Measurements from ENCODE around the gene C13orf46. TPM values are rescaled to one million over a fixed set of nuclear protein-coding genes. Genes with fewer than 3 reads are reported as not detected.

C13orf46 gene
- total RNA-seq, 1 donor from 2014 or later: 4.1 TPM

GRCh38 chr13:113956571-113956970, 17.3 kb downstream of the C13orf46 start:
- intact Hi-C loops (cut with micrococcal nuclease): no loop called here

DNA sequence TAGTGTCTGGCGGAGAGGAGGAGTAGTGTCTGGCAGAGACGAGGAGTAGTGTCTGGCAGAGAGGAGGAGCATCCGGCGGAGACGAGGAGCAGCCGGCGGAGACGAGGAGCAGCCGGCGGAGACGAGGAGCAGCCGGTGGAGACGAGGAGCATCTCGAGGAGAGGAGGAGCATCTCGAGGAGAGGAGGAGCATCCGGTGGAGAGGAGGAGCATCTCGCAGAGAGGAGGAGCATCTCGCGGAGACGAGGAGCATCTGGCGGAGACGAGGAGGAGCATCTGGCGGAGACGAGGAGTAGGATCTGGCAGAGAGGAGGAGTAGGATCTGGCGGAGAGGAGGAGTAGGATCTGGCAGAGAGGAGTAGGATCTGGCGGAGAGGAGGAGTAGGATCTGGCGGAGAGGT, 18.2 kb downstream of the C13orf46 start:
- intact Hi-C loops (cut with micrococcal nuclease): no loop called here

DNA sequence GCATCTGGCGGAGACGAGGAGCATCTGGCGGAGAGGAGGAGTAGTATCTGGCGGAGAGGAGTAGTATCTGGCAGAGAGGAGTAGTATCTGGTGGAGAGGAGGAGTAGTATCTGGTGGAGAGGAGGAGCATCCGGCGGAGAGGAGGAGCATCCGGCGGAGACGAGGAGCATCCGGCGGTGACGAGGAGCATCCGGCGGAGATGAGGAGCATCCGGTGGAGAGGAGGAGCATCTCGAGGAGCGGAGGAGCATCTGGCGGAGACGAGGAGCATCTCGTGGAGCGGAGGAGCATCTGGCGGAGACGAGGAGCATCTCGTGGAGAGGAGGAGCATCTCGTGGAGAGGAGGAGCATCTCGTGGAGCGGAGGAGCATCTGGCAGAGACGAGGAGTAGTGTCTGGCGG, 18.6 kb downstream of the C13orf46 start:
- intact Hi-C loops (cut with micrococcal nuclease): no loop called here

DNA sequence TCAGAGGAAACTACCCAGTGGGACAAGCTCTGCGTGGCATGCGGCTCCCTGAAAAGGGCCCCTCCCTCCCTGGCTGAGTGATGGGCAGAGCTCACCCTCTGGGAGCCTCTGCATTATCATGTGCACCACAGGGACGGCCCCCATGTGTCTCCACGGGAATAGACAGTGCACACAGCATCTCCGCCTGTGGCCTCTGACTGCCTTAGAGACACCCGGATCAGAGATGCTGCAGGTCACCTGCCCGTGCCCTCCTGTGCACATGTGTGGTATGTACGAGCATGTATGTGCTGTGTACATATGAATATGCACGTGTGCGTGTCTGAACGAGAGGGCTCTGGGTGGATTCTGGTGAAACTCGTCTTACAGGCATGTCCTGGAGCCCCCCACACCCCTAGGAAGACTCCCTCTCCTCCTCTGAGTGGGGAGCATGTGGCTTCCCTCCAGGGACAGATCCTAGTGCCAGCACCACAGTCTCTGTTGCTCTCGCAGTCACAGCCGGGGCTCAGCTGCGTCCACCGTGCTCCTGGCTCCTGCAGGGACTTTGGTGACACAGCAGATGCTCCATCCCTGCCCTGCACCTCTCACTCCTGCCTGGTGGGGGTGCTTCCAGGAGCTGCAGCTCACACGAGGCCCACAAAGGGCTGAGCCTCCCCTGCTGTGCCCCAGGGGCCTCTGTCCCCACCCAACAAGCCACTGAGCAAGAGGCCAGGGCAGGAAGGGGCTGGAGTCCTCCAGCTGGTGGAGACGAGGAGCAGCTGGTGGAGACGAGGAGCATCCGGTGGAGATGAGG, 19.6 kb downstream of the C13orf46 start:
- intact Hi-C loops (cut with micrococcal nuclease): no loop called here

- intact Hi-C loops (cut with micrococcal nuclease): no loop called here
These were observed 20.3 kb downstream of the C13orf46 start for GRCh38 chr13:113953561-113953960.

DNA sequence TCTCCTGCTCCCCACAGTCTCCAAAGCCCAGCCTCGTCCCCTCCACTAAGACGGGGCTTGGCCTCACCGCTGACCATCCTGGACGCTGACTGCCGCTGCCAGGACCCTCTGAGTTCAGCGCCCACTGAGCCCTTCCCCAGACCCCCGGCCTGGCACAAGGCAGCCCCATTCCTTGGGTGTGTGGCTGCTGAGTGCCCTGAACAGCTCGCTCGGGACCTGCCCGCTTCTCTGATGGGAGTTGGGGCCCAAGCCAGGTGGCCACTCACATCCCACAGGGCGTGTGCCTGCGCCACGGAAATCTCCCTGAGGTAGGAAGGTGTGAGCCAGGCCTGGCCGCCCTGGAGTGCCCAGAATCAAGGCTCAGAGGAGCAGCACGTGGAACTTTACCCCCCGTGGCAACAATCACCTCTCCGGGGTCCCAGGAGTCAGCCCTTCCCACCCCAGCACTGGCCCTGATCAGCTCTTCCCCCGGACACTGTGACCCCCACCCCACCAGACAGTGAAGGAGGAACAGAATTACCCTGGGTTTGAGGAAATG, 20.8 kb downstream of the C13orf46 start:
- intact Hi-C loops (cut with micrococcal nuclease): no loop called here

GRCh38 chr13:113952151-113952982, 21.5 kb downstream of the C13orf46 start:
- intact Hi-C loops (cut with micrococcal nuclease): no loop called here

DNA sequence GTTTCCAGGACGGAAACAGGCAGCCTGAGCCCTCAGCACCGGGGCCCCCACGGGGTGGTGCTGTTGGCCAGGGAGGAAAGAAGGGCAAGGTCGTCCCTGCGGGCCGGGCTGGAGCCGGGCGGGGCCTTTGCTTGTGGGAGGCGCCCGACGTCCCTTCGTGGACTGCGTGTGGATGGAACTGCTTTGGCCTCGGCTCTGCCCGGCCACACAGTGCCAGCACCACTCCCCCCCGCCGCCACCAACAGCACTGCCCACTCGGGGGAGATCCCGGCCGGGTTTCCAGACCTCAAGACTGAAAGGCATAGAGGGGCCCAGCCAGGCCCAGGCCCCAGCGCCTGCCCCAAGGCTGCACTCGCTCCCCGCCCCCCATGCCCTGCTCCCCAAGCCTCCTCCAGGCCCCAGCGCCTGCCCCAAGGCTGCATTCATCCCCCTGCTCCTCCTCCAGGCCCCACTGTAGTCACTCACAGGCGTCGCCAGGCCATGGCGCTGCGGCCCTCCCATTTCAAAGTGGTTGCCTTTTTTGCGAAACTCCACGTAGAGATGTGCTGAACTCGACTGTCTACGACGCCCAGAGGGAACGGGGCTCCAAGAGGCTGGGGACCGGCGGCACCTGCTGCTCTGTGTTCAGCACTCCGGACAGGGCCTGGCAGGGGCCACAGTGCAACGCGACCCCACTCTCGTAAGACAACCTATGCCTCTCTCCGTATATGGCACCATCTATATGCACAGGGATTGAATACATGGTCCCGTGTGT, 22.5 kb downstream of the C13orf46 start:
- intact Hi-C loops (cut with micrococcal nuclease): loop anchor here (1.0 kb wide), 1 partner anchor 275 kb away; no protein-coding TSS in a partner anchor

DNA sequence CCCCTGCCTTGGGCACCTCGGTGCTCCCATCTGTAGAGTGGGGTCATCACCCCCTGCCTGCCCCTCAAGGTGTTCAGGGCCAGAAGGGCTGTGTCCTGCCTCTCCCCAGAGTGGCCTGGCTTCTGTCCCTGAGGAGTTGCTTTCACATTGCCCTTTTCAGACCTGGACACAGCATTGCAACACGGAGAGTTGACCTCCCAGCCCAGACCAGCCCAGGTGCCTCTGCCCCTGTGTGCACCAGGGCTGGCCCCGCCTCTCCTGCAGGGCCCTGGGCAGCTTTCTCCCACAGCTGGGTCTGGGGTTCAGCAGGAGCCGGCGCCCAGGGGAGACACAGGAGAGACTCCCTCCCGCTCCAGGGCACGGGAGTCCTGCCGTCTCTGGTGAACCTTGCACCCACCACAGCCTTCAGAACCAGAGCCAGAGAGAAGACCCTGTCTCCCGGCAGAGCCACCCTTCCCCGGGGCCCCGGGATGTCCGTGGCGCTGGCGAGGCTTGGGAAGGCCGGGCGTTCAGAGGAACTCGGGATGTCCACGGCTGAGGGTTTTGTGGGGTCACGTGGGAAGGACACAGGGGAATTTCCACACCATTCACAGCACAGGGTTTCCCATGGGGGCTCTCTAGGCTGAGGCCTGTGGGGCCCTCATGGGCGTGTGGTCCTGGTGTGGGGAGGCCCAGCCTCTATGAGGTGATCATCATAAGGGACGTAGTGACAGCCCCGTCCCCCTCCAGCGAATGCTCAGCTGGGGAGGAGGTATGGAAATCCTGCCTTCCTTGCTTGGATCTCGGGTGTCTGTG, 23.2 kb downstream of the C13orf46 start:
- intact Hi-C loops (cut with micrococcal nuclease): loop anchor here (1.0 kb wide), 1 partner anchor 276 kb away; no protein-coding TSS in a partner anchor

DNA sequence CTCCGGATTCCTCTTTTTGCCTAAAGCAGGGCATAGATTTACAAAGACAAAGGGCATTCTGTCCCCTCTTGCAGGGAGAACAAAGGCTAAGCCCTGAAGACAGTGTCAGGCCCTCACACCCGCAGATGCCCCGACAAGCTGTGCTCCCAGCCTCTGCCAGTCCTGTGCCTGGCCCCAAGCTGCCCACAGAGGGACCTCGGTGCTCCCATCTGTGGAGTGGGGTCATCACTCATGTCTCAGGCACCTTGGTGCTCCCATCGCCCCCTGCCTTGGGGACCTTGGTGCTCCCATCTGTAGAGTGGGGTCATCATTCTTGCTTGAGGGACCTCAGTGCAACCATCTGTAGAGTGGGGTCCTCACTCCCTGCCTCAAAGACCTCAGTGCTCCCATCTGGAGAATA, 24.3 kb downstream of the C13orf46 start:
- intact Hi-C loops (cut with micrococcal nuclease): no loop called here

DNA sequence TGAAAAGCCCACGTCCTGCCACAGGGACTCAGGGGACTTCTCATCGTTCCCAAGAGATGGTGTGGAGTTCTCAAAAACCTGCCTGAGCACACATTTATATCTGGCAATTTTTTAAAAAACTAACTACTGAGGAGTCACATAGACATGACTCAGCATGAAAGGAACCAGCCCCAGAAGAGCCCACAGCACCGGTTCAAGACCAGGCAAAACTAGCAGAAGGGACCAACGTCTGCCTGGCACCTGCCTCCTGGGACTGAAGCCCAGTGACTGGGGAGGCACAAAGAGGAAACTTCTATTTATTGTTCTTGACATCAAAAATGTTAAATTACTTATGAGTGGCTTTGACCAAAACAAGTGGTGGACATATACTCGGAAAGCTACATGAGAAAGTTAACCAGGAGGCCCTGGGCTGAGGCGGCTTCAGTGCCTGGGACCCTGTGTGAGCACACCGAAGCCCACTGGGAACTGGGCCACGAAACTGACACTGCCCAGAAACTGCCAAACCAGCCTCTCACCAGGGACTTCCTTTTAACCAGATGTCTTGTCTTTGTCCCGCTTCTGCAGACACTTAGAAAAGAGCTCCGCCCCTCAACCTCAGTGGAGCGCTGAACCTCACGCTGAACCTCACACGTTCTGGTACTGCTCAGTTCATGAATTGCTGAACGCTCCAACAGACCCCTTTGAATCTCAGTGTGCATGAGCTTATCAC, 25.7 kb downstream of the C13orf46 start:
- intact Hi-C loops (cut with micrococcal nuclease): no loop called here

- intact Hi-C loops (cut with micrococcal nuclease): no loop called here
These were observed 26.4 kb downstream of the C13orf46 start for GRCh38 chr13:113947311-113948033.

- intact Hi-C loops (cut with micrococcal nuclease): no loop called here
These were observed 27.3 kb downstream of the C13orf46 start for GRCh38 chr13:113946409-113947181.

DNA sequence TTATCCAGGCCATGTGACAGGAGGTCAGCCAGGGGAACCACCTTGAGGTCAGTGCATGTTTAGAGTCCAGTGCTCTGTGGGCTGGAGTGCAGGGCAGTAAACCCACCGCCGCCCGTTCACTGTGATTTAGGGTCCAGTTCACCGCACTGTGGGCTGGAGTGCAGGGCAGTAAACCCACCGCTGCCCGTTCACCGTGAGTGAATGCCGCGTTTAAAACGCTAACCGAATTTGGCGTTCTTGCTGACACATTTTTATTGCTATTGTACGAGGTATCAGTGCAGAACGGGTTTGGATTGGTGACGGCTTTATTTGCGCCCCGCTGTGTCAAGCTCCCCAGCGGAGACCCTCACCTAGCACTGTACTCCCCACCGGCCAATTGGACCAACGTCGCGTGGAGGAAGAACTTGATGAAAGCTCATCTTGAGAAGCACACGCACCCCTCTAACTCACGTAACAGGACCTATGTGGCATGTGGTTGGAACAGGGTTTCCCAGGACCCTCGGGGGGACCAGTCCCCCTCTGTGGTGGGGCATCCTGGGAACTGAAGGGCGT, 27.9 kb downstream of the C13orf46 start:
- intact Hi-C loops (cut with micrococcal nuclease): no loop called here

DNA sequence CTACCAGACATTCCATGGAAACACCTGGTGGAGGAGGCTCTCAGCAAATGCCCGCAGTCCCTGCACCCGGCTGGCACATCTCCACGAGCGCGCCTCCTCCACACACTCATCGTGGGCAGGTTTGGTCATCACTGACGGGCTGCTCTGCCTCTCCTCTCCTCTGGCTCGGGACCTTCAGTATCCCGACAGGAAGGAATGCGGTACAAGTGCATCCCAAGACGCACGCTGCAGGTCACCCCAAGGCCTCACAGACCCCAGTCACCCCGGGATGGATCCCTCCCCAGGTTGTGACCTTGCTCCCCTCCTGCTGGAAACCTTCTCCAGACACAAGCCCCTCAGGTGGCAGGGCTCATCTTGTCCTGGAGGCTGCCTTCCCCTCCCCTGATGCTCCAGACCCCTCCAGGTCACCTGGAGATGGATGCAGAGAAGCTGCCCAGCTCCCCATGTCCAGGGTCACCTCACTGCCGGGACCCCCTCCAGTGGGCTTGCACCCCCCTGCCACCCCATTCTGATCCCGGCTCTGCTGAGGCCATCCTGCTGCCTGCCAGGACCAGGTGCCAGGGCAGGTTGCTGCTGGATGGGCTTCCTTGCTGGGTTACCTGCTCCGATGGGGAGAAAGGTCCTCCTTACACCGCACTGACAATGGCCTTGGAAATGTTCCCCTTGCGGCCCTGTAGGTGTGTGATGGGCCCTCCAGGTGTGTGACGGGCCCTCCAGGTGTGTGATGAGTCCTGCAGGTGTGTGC, 29.9 kb downstream of the C13orf46 start:
- intact Hi-C loops (cut with micrococcal nuclease): no loop called here

GRCh38 chr13:113942591-113943103, 31.2 kb downstream of the C13orf46 start:
- intact Hi-C loops (cut with micrococcal nuclease): no loop called here

DNA sequence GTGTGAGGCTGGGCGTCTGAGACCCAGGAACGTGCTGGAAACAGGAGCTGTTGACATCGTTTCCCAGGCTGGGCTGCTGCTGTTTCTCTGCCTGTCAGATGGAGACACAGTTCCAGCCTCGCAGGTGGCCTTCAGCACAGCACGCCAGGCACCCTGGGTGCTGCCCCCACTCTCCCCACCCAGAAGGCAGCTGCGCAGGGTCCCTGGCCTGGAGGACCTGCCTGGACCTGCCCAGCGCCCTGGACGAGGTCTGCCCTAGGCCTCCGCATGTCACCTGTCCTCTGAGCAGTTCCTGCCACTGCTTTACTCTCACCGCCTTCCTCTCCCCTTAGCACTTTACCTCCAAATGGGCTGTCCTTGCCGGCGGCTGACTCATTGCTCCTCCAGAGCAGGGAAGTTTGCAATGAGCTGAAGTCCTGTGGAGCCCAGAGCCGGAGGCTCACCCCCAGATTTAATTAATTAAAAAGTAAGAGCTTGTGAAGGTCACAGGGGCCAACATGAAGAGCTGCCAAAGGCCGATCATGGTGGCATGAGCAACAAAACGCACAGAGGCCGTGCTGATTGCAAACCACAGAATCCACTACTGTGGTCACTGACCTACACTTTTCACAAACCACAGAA, 32.2 kb downstream of the C13orf46 start:
- intact Hi-C loops (cut with micrococcal nuclease): no loop called here
